HepG2 (cell line): ENCODE measurements around the gene CALCB. TPM values are rescaled to one million over a fixed set of nuclear protein-coding genes. Genes with fewer than 3 reads are reported as not detected.

Source experiments
- CAMTA2 ChIP-seq: sonication (generic); formaldehyde crosslinking; IDR thresholded peaks from 2 replicates; pipeline ENCODE4 v1.4.0; 2020; ENCODE audit warnings: mild to moderate bottlenecking, missing genetic modification reagents, borderline replicate concordance
- HOXA5 ChIP-seq: sonication (generic); formaldehyde crosslinking; IDR thresholded peaks from 2 replicates; pipeline ENCODE4 v1.4.0; 2020; ENCODE audit warnings: missing genetic modification reagents
- LCORL ChIP-seq, 2 experiments: fragments of 450-650 bp in 1 of 2; sonication (generic) in 1 of 2; formaldehyde crosslinking in 1 of 2; IDR thresholded peaks; 2 replicates each; pipeline versions ENCODE4 v1.5.0 to v1.6.1; 2017 to 2020; ENCODE audit warnings: antibody characterized with exemption in 1 of 2, missing genetic modification reagents in 1 of 2
- TAF15 ChIP-seq: fragments of 200-400 bp; formaldehyde crosslinking; IDR thresholded peaks from one replicate; pipeline ENCODE4 v1.6.1; 2018; ENCODE audit warnings: mild to moderate bottlenecking, low read depth, low read length; ENCODE audit not compliant: poor library complexity, severe bottlenecking
- TBX3 ChIP-seq: fragments of 450-650 bp; IDR thresholded peaks from 2 replicates; pipeline ENCODE4 v1.6.1; 2017; ENCODE audit warnings: antibody characterized with exemption, mild to moderate bottlenecking, inconsistent platforms, borderline replicate concordance
- ZBTB20 ChIP-seq: sonication (generic); formaldehyde crosslinking; IDR thresholded peaks from 2 replicates; pipeline ENCODE4 v1.8.1; 2023; ENCODE audit warnings: missing genetic modification reagents, low read depth, mild to moderate bottlenecking, borderline replicate concordance
- ZKSCAN8 ChIP-seq: IDR thresholded peaks from 2 replicates; pipeline ENCODE4 v1.6.1; 2016; ENCODE audit warnings: borderline replicate concordance, missing genetic modification reagents, missing compliant biosample characterization
- ZNF234 ChIP-seq: sonication (generic); formaldehyde crosslinking; conservative IDR thresholded peaks from 2 replicates; pipeline ENCODE4 v1.5.1; 2020; ENCODE audit warnings: mild to moderate bottlenecking, missing genetic modification reagents
- ZNF737 ChIP-seq: sonication (generic); formaldehyde crosslinking; IDR thresholded peaks from 2 replicates; pipeline ENCODE4 v1.5.0; 2020; ENCODE audit warnings: missing genetic modification reagents, mild to moderate bottlenecking, borderline replicate concordance
- ZNF747 ChIP-seq: sonication (generic); formaldehyde crosslinking; IDR thresholded peaks from 2 replicates; pipeline ENCODE4 v1.8.1; 2023; ENCODE audit warnings: missing genetic modification reagents, mild to moderate bottlenecking, borderline replicate concordance
- polyA plus RNA-seq, 8 experiments: library from polyadenylated mRNA; depleted of rRNA in 3 of 8; stranded (reverse) in 7 of 8; unstranded in 1 of 8; fragments of >200 nt; fragmentation: Illumina TruSeq in 4 of 8; extraction: Trizol in 4 of 8; gene quantifications; 2 replicates each; pipeline versions ENCODE4 v1.2.1 to v1.2.3, GENCODE V29; 2011 to 2016; ENCODE audit warnings: low read depth in 4 of 8, missing spikeins in 1 of 8, mixed read lengths in 1 of 8; ENCODE audit not compliant: insufficient read depth in 1 of 8
- total RNA-seq, 5 experiments: library from RNA; depleted of rRNA; stranded (reverse); fragments of >200 nt; fragmentation: Illumina TruSeq; extraction: Trizol; gene quantifications; 2 replicates each; pipeline ENCODE4 v1.2.3, GENCODE V29; 2016; ENCODE audit warnings: low read depth in 1 of 5
- TF ChIP-seq, protein P1 (sequence below): sonication (generic); formaldehyde crosslinking; IDR thresholded peaks from 2 replicates; pipeline ENCODE4 v1.4.0; 2020; ENCODE audit warnings: mild to moderate bottlenecking, missing genetic modification reagents
- TF ChIP-seq, protein P2 (sequence below): sonication (generic); formaldehyde crosslinking; IDR thresholded peaks from 2 replicates; pipeline ENCODE4 v1.5.0; 2020; ENCODE audit warnings: missing genetic modification reagents, mild to moderate bottlenecking, borderline replicate concordance
- TF ChIP-seq, protein P3 (sequence below): sonication (generic); formaldehyde crosslinking; IDR thresholded peaks from 2 replicates; pipeline ENCODE4 v1.4.0; 2020; ENCODE audit warnings: missing genetic modification reagents, borderline replicate concordance
- TF ChIP-seq, protein P4 (sequence below): sonication (generic); formaldehyde crosslinking; IDR thresholded peaks from 2 replicates; pipeline ENCODE4 v1.4.0; 2020; ENCODE audit warnings: missing genetic modification reagents

CALCB gene
- total and polyA plus RNA-seq, 2 of the 13 experiments (the other 11 are each of a cell fraction or from before 2014, with no cell fraction given): not detected

DNA sequence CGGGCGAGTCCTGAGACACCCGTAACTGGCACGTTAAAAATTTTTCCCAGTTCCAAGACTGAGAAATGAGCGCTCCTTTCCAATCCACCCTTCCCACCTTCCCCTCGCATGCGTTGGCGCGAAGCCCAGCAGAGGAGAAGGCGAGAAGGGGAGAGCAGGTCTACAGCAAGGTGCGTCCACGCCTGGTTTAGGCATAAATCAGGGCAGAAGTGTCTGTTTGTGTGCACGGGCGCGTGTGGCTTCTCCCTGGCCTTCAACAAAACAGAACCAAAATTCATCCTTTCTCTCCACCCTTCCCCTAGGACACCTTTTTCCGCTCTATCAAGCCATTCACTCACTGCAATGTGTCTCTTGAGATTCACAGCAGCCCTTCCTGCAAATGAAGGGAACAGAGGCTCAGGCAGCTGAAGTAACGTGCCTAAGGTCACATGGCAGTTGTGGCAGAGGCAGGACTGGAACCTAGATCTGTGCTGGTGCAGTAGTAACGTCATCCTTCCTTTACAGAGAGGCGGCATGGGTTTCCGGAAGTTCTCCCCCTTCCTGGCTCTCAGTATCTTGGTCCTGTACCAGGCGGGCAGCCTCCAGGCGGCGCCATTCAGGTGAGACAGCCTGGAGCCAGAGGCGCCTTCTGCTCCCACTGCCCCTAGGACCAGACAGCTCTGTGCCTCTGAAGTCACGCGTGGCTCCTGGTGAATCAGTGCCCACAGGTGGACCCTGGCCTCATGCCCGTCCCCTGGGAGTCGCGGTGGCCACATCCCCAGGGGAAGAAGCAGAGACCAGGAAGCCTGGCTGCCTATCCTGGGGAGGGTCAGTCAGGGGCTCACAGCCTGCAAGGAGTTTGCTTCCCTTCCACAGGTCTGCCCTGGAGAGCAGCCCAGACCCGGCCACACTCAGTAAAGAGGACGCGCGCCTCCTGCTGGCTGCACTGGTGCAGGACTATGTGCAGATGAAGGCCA lies 1.1 kb downstream of the CALCB start (continued):
- TF ChIP-seq, protein P1, sequence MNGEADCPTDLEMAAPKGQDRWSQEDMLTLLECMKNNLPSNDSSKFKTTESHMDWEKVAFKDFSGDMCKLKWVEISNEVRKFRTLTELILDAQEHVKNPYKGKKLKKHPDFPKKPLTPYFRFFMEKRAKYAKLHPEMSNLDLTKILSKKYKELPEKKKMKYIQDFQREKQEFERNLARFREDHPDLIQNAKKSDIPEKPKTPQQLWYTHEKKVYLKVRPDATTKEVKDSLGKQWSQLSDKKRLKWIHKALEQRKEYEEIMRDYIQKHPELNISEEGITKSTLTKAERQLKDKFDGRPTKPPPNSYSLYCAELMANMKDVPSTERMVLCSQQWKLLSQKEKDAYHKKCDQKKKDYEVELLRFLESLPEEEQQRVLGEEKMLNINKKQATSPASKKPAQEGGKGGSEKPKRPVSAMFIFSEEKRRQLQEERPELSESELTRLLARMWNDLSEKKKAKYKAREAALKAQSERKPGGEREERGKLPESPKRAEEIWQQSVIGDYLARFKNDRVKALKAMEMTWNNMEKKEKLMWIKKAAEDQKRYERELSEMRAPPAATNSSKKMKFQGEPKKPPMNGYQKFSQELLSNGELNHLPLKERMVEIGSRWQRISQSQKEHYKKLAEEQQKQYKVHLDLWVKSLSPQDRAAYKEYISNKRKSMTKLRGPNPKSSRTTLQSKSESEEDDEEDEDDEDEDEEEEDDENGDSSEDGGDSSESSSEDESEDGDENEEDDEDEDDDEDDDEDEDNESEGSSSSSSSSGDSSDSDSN (CRISPR knock-in tag): peak; percentile 51; the same call in 1 of the 2 replicates
- TF ChIP-seq ZNF234 (CRISPR knock-in tag): no peak
- no peak for TF ChIP-seq ZNF737 (CRISPR knock-in tag)
- TF ChIP-seq TAF15: no peak
- TF ChIP-seq, protein P2, sequence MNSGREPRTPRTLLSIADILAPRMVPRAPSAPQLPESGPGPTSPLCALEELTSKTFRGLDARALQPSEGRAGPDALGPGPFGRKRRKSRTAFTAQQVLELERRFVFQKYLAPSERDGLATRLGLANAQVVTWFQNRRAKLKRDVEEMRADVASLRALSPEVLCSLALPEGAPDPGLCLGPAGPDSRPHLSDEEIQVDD (CRISPR knock-in tag): no peak
- TF ChIP-seq, protein P3, sequence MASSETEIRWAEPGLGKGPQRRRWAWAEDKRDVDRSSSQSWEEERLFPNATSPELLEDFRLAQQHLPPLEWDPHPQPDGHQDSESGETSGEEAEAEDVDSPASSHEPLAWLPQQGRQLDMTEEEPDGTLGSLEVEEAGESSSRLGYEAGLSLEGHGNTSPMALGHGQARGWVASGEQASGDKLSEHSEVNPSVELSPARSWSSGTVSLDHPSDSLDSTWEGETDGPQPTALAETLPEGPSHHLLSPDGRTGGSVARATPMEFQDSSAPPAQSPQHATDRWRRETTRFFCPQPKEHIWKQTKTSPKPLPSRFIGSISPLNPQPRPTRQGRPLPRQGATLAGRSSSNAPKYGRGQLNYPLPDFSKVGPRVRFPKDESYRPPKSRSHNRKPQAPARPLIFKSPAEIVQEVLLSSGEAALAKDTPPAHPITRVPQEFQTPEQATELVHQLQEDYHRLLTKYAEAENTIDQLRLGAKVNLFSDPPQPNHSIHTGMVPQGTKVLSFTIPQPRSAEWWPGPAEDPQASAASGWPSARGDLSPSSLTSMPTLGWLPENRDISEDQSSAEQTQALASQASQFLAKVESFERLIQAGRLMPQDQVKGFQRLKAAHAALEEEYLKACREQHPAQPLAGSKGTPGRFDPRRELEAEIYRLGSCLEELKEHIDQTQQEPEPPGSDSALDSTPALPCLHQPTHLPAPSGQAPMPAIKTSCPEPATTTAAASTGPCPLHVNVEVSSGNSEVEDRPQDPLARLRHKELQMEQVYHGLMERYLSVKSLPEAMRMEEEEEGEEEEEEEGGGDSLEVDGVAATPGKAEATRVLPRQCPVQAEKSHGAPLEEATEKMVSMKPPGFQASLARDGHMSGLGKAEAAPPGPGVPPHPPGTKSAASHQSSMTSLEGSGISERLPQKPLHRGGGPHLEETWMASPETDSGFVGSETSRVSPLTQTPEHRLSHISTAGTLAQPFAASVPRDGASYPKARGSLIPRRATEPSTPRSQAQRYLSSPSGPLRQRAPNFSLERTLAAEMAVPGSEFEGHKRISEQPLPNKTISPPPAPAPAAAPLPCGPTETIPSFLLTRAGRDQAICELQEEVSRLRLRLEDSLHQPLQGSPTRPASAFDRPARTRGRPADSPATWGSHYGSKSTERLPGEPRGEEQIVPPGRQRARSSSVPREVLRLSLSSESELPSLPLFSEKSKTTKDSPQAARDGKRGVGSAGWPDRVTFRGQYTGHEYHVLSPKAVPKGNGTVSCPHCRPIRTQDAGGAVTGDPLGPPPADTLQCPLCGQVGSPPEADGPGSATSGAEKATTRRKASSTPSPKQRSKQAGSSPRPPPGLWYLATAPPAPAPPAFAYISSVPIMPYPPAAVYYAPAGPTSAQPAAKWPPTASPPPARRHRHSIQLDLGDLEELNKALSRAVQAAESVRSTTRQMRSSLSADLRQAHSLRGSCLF (CRISPR knock-in tag): no peak
- no peak for TF ChIP-seq ZBTB20 (CRISPR knock-in tag)
- TF ChIP-seq ZNF747 (CRISPR knock-in tag): no peak
- no peak for TF ChIP-seq TBX3
- no peak for TF ChIP-seq ZKSCAN8
- TF ChIP-seq, protein P4, sequence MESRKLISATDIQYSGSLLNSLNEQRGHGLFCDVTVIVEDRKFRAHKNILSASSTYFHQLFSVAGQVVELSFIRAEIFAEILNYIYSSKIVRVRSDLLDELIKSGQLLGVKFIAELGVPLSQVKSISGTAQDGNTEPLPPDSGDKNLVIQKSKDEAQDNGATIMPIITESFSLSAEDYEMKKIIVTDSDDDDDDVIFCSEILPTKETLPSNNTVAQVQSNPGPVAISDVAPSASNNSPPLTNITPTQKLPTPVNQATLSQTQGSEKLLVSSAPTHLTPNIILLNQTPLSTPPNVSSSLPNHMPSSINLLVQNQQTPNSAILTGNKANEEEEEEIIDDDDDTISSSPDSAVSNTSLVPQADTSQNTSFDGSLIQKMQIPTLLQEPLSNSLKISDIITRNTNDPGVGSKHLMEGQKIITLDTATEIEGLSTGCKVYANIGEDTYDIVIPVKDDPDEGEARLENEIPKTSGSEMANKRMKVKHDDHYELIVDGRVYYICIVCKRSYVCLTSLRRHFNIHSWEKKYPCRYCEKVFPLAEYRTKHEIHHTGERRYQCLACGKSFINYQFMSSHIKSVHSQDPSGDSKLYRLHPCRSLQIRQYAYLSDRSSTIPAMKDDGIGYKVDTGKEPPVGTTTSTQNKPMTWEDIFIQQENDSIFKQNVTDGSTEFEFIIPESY (CRISPR knock-in tag): no peak
- no peak for TF ChIP-seq HOXA5 (CRISPR knock-in tag)
- TF ChIP-seq CAMTA2 (CRISPR knock-in tag): no peak
- TF ChIP-seq LCORL (IDR thresholded peaks at IDR 0.05): no peak
- 0 out of 2 replicates have a peak, but pooled peaks have one; percentile 15 for TF ChIP-seq LCORL (CRISPR knock-in tag; IDR thresholded peaks at IDR 0.05)
